ENCODE measurements around the gene ARL13B.
"Not testable (repeated sequence)": the region's sequence is repeated elsewhere in the genome, so short reads cannot be mapped to it uniquely, and the experiment has no call there.

Gene ARL13B

GRCh38 chr3:94062513-94063404, 82.8 kb downstream of the ARL13B start, which contains the start of the genes DHFR2 and NSUN3:
TSS of gene DHFR2 (minus strand) at chr3:94062916. CDS start at chr3:94061511, 1,405 bp downstream.
TSS of gene NSUN3 (plus strand) at chr3:94063061. CDS start at chr3:94063127, 66 bp downstream.
- DNase-seq, result peak in 57 of 58 donors; percentile 35 to 92 (median 77)

- no peak for DNase-seq
Measured at GRCh38 chr3:94063496-94064119, 83.7 kb downstream of the ARL13B start.

GRCh38 chr3:94064243-94064860, 84.4 kb downstream of the ARL13B start:
- no peak for DNase-seq

- no peak for DNase-seq
Measured at GRCh38 chr3:94065122-94065521, 85.2 kb downstream of the ARL13B start.

GRCh38 chr3:94065819-94066480, 86.0 kb downstream of the ARL13B start:
- no peak for DNase-seq

- no peak for DNase-seq
Measured at GRCh38 chr3:94066506-94067500, 86.8 kb downstream of the ARL13B start.

- DNase-seq, result no peak
Measured at GRCh38 chr3:94069194-94069813, 89.3 kb downstream of the ARL13B start.

GRCh38 chr3:94070341-94070911, 90.5 kb downstream of the ARL13B start:
- DNase-seq, result no peak

GRCh38 chr3:94071713-94072284, 91.8 kb downstream of the ARL13B start:
- DNase-seq, result no peak

GRCh38 chr3:94076055-94076454, 96.1 kb downstream of the ARL13B start:
- no peak for DNase-seq

- not testable (repeated sequence) for DNase-seq
Measured at GRCh38 chr3:94080552-94080951, 100.6 kb downstream of the ARL13B start.

GRCh38 chr3:94081884-94082283, 101.9 kb downstream of the ARL13B start:
- no peak for DNase-seq

- DNase-seq, result no peak
Measured at GRCh38 chr3:94082391-94082937, 102.5 kb downstream of the ARL13B start.

GRCh38 chr3:94083261-94083660, 103.3 kb downstream of the ARL13B start:
- no peak for DNase-seq

GRCh38 chr3:94089126-94089525, 109.2 kb downstream of the ARL13B start:
- DNase-seq, result no peak

- no peak for DNase-seq
Measured at GRCh38 chr3:94092086-94092485, 112.1 kb downstream of the ARL13B start.

GRCh38 chr3:94093151-94093550, 113.2 kb downstream of the ARL13B start:
- DNase-seq, result no peak

- no peak for DNase-seq
Measured at GRCh38 chr3:94095111-94095510, 115.2 kb downstream of the ARL13B start.

- DNase-seq, result no peak
Measured at GRCh38 chr3:94098452-94098851, 118.5 kb downstream of the ARL13B start.

All from anterior cingulate cortex (tissue), 58 donors.